NCI-H69 (cell line): Measurements from ENCODE around the gene SLC25A21.

Experiments
- DNase-seq: peaks from one replicate; lab custom pipeline; 2025; lab: John Stamatoyannopoulos, UW

The SLC25A21 gene

DNA sequence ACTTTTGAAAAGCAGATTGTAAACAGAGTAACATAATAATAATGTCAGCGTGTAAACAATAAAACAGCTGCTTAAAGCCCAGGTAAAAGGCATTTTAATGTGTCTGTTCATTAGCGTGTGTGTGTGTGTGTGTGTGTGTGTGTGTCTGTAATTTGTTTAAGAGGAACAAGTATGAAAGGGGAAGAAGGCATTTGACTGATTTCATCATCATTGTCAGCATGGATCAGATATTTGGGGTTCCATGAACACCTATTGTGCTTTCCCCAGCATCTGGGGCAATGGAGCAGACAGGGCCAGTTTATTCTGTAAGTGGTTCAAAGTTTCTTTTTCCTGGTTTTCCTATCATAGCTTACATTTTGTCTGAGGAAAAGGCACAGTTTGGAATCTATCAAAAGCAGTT, 28.9 kb downstream of the SLC25A21 start:
- DNase-seq = peak; percentile 64

DNA sequence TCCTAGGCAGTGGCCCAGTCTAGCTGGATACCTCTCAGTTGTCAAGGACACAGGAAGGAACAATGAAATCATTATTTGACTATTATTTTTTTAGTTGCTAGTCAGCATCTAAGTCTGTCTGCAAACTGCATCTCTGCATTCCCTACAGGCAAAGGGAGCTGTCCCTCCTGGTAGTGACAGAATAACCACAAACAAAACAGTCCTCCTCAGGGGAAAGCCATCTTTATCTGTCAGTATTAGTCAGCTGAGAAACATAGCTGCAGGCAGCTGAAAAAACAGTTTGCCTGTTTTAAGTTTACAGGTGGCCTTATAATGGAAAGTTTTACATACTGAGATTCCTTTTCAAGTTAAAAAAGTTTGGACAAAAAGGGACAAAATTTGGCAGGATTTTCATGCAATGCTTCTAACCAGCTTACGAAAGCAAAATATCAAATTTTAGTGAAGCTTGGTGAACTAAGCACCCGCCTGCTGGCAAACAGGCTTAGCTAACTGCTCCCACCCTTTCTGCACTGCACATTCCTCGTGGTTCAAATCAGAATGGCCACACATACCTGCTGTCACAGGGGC, 29.5 kb downstream of the SLC25A21 start:
- peak; percentile 64 for DNase-seq

- DNase-seq = no peak
Observed at GRCh38 chr14:37140176-37140575, 32.2 kb downstream of the SLC25A21 start.

DNA sequence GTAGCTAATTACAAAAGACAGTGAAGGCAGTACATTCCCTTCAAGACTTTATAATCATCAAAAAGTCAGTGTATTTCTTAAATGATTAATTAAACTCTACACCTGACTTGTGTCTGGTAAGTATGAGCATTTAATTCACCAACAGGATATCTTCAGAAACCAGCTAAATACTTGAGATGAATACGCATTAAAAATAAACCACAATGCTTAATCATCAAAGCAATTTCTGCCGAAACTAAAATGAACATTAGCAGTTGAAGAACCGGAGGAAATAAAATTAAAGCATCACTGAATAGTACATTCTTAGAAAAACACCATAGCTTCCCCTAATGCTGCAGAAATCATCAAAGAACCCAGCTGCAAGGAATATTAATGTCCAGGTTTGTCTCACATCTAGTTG, 32.7 kb downstream of the SLC25A21 start:
- DNase-seq = no peak

DNA sequence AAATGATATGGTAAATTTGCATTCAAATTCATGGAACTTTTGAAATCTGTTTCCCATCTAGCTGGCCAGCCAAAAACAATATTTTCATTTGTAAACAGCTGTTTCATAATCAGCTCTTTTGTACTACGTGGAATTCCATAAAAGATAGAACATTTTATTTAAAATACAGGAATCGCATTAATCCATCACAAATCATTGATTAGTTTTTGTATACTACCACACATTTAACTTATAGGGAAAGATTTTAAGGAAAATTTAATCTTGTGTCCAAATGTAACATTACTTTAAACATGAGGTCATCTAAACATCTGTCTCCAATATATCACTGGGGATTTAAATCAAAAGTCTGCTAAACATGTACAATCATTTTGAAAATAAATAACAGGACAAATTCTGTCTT, 33.5 kb downstream of the SLC25A21 start:
- no peak for DNase-seq

- no peak for DNase-seq
Observed at GRCh38 chr14:37133284-37133913, 39.0 kb downstream of the SLC25A21 start.

DNA sequence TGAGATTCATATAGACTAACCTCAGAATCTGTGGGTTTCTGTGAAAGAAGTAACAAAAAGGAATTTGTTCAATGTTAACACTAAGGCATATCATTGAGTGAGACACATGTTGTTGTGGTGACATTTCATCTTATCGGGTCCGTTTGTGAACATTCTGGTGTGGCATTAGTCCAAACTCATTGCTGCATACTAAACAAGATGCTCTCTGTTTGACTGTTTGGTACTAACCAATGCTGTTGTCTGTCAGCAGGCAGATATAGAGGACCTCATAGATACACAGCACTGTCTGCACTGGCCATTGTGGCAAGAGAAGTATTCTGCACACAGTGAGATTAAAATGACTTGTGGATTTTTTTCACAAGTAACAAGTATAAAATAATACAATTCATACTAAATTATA, 41.2 kb downstream of the SLC25A21 start:
- no peak for DNase-seq

DNA sequence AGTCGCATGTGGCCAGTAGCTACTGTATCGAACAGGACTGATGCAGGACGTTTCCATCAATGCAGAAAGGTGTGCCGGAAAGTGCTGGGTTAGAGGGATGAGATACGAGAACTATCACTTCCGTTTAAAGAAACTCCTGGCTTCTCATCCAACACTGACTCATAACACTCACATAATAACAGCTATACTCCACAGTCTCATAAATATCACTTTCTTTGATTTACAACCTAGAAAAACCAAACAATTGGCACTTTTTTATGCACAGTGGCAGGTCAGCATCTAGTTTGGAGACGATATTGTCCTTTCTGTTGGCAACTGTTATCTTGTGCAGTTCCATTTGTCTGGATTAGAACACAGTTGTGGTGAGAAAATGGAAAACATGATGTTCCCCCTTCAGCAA, 43.4 kb downstream of the SLC25A21 start:
- peak; percentile 17 for DNase-seq

DNA sequence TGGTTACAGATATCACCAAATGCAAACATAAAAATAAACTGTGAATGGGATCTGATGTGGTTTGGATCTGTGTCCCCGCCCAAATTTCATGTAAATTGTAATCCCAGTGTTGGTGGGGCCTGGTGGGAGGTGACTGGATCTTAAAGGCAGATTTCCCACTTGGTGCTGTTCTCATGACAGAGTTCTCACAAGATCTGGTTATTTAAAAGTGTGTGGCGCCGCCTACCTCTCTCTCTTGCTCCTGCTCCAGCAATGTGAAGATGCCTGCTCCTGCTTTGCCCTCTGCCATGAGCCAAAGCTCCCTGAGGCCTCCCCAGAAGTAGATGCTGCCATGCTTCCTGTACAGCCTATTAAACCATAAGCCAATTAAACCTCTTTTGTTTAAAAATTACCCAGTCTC, 47.8 kb downstream of the SLC25A21 start:
- DNase-seq = peak; percentile 56

DNA sequence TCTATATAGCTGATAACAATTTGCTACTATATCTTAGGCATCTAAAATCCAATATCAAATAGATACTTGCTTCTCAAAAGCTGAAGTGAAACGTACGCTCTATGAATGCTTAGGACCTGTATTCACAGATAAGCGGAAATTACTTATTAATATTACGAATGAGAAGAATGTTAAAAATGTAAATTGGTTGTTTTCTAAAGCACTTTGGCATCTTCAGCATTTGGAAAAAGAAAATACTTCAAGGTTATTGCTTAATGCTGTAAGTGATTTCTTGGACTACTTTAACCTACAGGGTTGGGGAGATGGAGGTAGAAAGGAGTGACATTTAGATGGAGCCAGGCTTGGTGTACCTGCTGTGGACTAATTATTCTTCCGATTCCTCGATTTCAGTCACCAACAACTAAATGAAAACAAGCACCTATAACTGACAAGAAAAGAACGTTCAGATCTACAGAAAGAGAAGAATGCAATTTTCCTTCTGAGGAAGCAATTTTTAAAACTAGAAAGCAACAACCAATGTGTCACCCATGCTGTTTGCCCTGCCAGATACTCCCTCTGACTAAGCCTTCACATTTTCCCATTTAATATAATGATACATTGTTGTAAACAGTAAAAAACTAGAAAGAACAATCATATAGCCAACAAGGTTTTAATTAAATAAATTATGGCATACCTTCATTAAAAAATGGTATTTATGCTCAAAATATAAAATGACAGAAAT, 49.3 kb downstream of the SLC25A21 start:
- DNase-seq = no peak

DNA sequence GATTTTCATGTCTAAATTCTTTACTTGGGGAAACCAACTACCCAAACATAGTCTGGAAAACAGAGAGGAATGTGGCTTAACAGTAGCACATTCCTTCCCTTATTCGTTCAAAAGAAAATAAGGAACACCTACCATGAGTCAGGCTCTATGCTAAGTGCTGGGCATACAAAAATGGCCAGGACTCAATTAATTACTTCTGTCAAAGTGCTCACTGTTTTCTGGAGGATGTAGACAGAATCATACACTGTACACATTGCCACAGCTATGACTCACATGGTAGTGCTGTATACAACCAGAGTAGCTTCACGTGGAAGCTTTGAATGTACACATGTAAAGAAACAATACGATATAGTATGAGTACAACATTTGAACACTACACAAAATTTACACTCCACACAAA, 50.1 kb downstream of the SLC25A21 start:
- peak; percentile 77 for DNase-seq

GRCh38 chr14:37118673-37119366, 53.6 kb downstream of the SLC25A21 start:
- no peak for DNase-seq

- DNase-seq = peak; percentile 78
Observed at GRCh38 chr14:37116933-37117849, 55.2 kb downstream of the SLC25A21 start.

GRCh38 chr14:37115406-37115805, 57.0 kb downstream of the SLC25A21 start:
- no peak for DNase-seq

- no peak for DNase-seq
Observed at GRCh38 chr14:37114559-37114958, 57.8 kb downstream of the SLC25A21 start.

GRCh38 chr14:37114002-37114401, 58.4 kb downstream of the SLC25A21 start:
- DNase-seq = no peak

DNA sequence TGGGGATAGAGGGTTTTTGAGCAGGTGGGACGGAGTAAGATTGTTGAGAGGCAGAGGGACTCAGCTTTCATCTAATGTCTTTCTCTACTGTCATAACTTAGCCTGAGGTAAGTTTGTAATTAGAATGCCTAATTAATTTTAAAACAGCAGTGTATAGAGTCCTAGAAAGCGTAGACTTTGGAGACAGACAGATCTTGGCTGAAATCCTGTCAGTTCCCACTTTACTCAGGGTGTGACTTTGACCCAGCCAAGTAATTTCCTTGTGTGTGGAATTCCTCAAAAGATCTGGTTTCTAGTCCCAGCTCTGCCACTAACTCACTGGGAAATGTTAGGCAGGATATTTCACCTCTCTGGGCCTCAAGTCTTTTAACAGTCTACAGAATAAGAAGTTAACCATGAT, 74.3 kb downstream of the SLC25A21 start:
- peak; percentile 26 for DNase-seq

GRCh38 chr14:37094502-37094901, 77.9 kb downstream of the SLC25A21 start:
- no peak for DNase-seq

- peak; percentile 73 for DNase-seq
Observed at GRCh38 chr14:37093364-37093763, 79.0 kb downstream of the SLC25A21 start.

GRCh38 chr14:37091651-37092050, 80.8 kb downstream of the SLC25A21 start:
- DNase-seq = no peak

DNA sequence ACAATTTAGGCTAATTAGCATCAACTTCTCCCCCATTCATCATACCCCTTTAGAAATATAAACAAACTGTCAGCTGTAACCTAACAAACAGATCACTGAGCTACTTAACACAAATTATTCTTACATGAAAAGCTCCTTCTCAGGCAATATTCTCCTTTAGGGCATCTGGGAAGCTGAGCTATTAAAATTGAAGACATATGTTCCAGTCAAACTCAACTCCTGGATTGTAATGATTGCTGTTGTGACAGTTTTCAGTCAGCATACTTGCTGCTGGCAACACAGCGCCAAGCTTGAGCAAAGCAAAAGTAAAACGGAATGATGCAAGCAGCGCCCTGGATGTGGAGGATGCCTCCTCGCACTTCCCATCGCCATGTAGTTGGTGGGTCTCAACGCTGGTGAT, 82.4 kb downstream of the SLC25A21 start:
- peak; percentile 84 for DNase-seq

DNA sequence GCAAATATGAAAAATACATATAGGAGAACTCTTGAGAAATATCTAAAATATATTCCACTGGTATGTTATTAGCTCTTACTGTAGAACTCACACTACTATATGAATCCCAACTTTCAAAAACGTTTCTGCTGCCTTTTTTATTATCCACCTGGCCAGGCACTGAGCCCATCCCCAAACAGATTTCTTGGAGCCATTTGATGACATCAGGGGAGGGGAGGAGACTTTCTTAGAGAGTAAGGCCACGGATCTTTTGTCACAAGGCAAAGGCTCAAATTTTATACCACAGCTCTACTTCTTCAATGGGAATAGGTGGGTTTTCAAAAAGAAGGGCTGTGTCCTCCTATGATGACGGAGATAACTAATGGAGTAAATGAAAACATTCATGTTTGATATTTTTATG, 83.0 kb downstream of the SLC25A21 start:
- peak; percentile 76 for DNase-seq
